NT2/D1 (cell line): ENCODE data around the gene RABEP2.
"Not testable (repeated sequence)": the region's sequence is repeated elsewhere in the genome, so short reads cannot be mapped to it uniquely, and the experiment has no call there.

Source experiments
- DNase-seq: peaks from one replicate; pipeline ENCODE4 v3.0.0-alpha.2; 2011; ENCODE audit warnings: low read depth, low spot score
- H3K27me3 ChIP-seq: 2 replicates; pipeline ENCODE4 v1.6.0; 2011; ENCODE audit warnings: mild to moderate bottlenecking; ENCODE audit not compliant: insufficient read length, insufficient read depth
- H3K36me3 ChIP-seq: 2 replicates; pipeline ENCODE4 v1.6.1; 2011; ENCODE audit warnings: mild to moderate bottlenecking, low read length, mixed read lengths; ENCODE audit not compliant: insufficient read depth, insufficient read length
- H3K4me1 ChIP-seq: 2 replicates; pipeline ENCODE4 v1.5.1; 2011; ENCODE audit not compliant: insufficient read depth, insufficient read length
- H3K4me3 ChIP-seq: 2 replicates; pipeline ENCODE4 v1.5.1; 2011; ENCODE audit warnings: low read depth; ENCODE audit not compliant: insufficient read length
- H3K9ac ChIP-seq: 2 replicates; pipeline ENCODE4 v1.6.0; 2011; ENCODE audit warnings: low read depth; ENCODE audit not compliant: insufficient read length
- H3K9me3 ChIP-seq: 2 replicates; pipeline ENCODE4 v1.5.1; 2011; ENCODE audit warnings: mild to moderate bottlenecking, low read length; ENCODE audit not compliant: insufficient read depth
- SUZ12 ChIP-seq: IDR thresholded peaks from 2 replicates; pipeline ENCODE4 v1.6.1; 2011; ENCODE audit not compliant: insufficient read length, insufficient read depth; ENCODE audit errors: extremely low read depth
- YY1 ChIP-seq: IDR thresholded peaks from 2 replicates; pipeline ENCODE4 v1.6.1; 2011; ENCODE audit not compliant: insufficient read length, insufficient read depth
- ZNF274 ChIP-seq: IDR thresholded peaks from 2 replicates; pipeline ENCODE4 v1.6.1; 2011; ENCODE audit warnings: mild to moderate bottlenecking, low read depth, low read length

Gene RABEP2

GRCh38 chr16:28964072-28964471 lies 39.0 kb upstream of the RABEP2 start:
- TF ChIP-seq ZNF274: no peak
- TF ChIP-seq SUZ12: no peak
- TF ChIP-seq YY1: no peak
- Histone ChIP-seq H3K27me3 (no peaks in the 10 kb centered on the region), H3K9me3 (no peaks in the 10 kb centered on the region), H3K36me3 (peaks cover 65% of the 10 kb centered on the region), H3K4me3 (no peak overlapping the region), H3K4me1 (peaks cover under 1% of the 10 kb centered on the region), H3K9ac (no peak overlapping the region)
- no peak for DNase-seq

- no peak for DNase-seq
- Histone ChIP-seq H3K9ac (no peak overlapping the region), H3K4me3 (no peak overlapping the region), H3K9me3 (no peaks in the 10 kb centered on the region), H3K4me1 (peaks cover 2% of the 10 kb centered on the region), H3K36me3 (peaks cover 93% of the 10 kb centered on the region), H3K27me3 (no peaks in the 10 kb centered on the region)
- no peak for TF ChIP-seq ZNF274
- TF ChIP-seq YY1: no peak
- TF ChIP-seq SUZ12: no peak
These were observed 33.8 kb upstream of the RABEP2 start for GRCh38 chr16:28958836-28959235.

- Histone ChIP-seq H3K9me3 (no peaks in the 10 kb centered on the region), H3K27me3 (no peaks in the 10 kb centered on the region), H3K36me3 (peaks cover 93% of the 10 kb centered on the region), H3K4me1 (peaks cover 2% of the 10 kb centered on the region), H3K4me3 (no peak overlapping the region), H3K9ac (no peak overlapping the region)
- no peak for DNase-seq
- TF ChIP-seq YY1 (no peak), SUZ12 (no peak), ZNF274 (no peak)
These were observed 33.2 kb upstream of the RABEP2 start for GRCh38 chr16:28958216-28958615.

- peak overlapping the region; percentile 99 for H3K9ac ChIP-seq
- H3K4me3 ChIP-seq: peak overlapping the region; percentile 71
- no peaks in the 10 kb centered on the region for H3K4me1 ChIP-seq
- no peak for TF ChIP-seq ZNF274
- TF ChIP-seq SUZ12: no peak
- no peak for TF ChIP-seq YY1
- H3K36me3 ChIP-seq: peaks cover 47% of the 10 kb centered on the region
- DNase-seq: no peak
- no peaks in the 10 kb centered on the region for H3K27me3 ChIP-seq
- H3K9me3 ChIP-seq: no peaks in the 10 kb centered on the region
These were observed 26.4 kb upstream of the RABEP2 start for GRCh38 chr16:28951410-28951943.

- peak; percentile 99 for DNase-seq
- peaks cover 41% of the 10 kb centered on the region for H3K36me3 ChIP-seq
- TF ChIP-seq SUZ12 (no peak), ZNF274 (no peak), YY1 (peak; percentile 69)
- no peaks in the 10 kb centered on the region for H3K27me3 ChIP-seq
- peak within 1 kb of the TSS; percentile 99 for H3K9ac ChIP-seq
- H3K4me3 ChIP-seq: peak within 1 kb of the TSS; percentile 71
- peaks cover 2% of the 10 kb centered on the region for H3K4me1 ChIP-seq
- no peaks in the 10 kb centered on the region for H3K9me3 ChIP-seq
These were observed 25.8 kb upstream of the RABEP2 start, which contains the start of gene NFATC2IP for GRCh38 chr16:28950648-28951409. Gene NFATC2IP, plus strand, starts transcription at chr16:28950937. Its CDS starts 75 bp downstream, at chr16:28951012.

- TF ChIP-seq YY1 (no peak), SUZ12 (no peak), ZNF274 (no peak)
- H3K36me3 ChIP-seq: no peaks in the 10 kb centered on the region
- H3K27me3 ChIP-seq: no peaks in the 10 kb centered on the region
- DNase-seq: no peak
- no peak overlapping the region for H3K9ac ChIP-seq
- no peak overlapping the region for H3K4me3 ChIP-seq
- peaks cover 3% of the 10 kb centered on the region for H3K4me1 ChIP-seq
- H3K9me3 ChIP-seq: no peaks in the 10 kb centered on the region
These were observed 21.6 kb upstream of the RABEP2 start for GRCh38 chr16:28946681-28947080.

- no peak overlapping the region for H3K4me3 ChIP-seq
- peaks cover 3% of the 10 kb centered on the region for H3K4me1 ChIP-seq
- no peaks in the 10 kb centered on the region for H3K9me3 ChIP-seq
- H3K36me3 ChIP-seq: no peaks in the 10 kb centered on the region
- no peak for DNase-seq
- TF ChIP-seq YY1 (no peak), SUZ12 (no peak), ZNF274 (no peak)
- H3K9ac ChIP-seq: no peak overlapping the region
- H3K27me3 ChIP-seq: no peaks in the 10 kb centered on the region
These were observed 18.2 kb upstream of the RABEP2 start for GRCh38 chr16:28943281-28943680.

- H3K36me3 ChIP-seq, H3K4me3 ChIP-seq, H3K4me1 ChIP-seq, H3K27me3 ChIP-seq, DNase-seq, H3K9ac ChIP-seq, H3K9me3 ChIP-seq: not testable (repeated sequence)
These were observed 14.8 kb upstream of the RABEP2 start for GRCh38 chr16:28939825-28940224.
